NCI-H2196 treated with DMSO at 0.1 percent for 48 hours (cell line): ENCODE measurements around the gene CEP162.
"Not testable (repeated sequence)": the region's sequence is repeated elsewhere in the genome, so short reads cannot be mapped to it uniquely, and the experiment has no call there.

ENCODE experiments used
- DNase-seq: peaks from one replicate; lab custom pipeline; 2025; ENCODE audit not compliant: unreplicated experiment; lab: John Stamatoyannopoulos, UW

CEP162 gene, protein sequence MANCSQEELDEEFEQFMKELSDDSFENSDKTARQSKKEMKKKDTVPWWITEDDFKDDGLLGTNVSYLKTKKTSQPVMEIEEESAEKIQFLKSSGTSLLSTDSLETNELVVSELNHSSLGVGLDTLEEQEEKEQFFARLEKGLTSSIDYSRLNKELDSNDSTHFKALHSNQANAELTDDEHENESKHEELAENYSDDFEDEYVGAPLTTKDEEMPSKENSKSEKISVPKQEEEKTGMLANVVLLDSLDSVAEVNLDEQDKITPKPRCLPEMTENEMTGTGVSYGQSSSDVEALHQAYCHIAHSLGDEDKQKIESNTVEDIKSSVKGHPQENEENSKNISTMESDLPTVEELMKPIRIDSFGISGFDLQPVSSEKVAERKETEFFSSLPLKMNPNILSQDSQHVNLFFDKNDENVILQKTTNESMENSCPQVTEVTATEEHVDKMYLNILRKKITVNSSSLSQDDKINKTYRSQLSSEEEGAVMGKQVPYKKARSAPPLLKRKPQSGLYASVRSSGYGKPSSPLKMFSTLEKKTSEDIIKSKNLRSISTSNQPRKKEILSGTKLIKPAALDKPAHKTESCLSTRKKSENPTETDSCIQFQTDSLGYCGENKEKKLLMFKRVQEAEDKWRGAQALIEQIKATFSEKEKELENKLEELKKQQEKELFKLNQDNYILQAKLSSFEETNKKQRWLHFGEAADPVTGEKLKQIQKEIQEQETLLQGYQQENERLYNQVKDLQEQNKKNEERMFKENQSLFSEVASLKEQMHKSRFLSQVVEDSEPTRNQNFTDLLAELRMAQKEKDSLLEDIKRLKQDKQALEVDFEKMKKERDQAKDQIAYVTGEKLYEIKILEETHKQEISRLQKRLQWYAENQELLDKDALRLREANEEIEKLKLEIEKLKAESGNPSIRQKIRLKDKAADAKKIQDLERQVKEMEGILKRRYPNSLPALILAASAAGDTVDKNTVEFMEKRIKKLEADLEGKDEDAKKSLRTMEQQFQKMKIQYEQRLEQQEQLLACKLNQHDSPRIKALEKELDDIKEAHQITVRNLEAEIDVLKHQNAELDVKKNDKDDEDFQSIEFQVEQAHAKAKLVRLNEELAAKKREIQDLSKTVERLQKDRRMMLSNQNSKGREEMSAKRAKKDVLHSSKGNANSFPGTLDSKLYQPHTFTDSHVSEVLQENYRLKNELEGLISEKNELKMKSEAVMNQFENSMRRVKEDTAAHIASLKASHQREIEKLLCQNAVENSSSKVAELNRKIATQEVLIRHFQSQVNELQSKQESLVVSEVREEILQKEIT (N-terminal part only)

DNA sequence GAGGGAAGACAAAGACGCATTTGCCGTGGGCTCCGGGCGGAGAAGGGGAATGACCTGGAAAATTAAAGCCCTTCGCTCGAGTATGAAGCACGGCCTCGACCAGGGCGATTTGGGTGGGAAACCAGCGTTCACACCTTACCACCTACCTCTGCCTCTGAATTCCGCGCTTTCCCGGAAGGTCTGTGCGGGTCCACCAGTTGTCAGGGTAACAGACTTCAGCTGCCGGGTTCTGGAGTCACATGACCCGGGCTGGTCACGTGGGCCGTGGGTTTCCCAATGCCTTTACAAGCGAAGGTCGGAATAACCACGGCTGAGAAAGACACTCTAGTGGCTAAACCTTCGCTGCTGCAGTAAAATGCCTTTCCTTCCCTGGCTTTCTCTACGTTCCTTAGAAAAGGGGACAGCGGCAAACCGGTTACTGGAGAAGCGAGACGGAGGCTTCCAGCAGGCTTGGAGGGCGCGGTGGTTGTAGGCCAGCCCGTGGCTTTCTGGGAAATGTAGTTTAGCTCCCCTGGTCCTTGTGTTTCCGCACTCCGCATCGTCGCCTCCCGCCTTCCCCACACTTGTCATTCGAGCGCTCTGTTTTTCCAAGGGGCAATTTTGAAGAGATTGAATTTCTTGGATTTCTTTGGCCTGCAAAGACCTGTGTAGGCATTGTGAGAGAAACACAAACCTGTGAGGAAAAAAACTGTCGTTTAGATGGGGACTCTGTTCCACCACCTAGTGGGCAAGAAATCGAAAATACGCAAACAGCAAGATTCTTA lies at the start of gene CEP162:
Gene CEP162, minus strand, starts transcription at position 210 of the 764 bp plus-strand sequence. CDS start 1,250 bp downstream, outside the sequence.
- DNase-seq = peak; percentile 67

DNA sequence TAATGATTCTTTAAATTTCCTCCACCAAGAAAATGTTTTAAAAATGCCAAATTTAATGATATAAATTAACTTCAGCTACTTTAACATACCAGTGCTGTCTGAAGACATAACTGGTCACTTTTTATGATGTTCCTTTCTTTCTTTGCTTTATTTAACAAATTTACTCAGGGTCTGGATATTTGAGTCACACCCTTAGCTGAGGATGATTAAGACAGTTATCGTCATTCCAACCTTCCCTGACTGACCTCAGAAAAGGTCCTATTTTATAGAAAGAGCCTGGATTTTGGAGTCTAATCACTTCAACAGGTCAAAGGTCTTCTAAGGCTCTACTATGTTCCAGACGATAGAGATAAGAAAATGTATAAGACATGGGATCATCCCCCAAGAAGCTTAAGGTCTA lies 47.4 kb upstream of the CEP162 start:
- no peak for DNase-seq

DNA sequence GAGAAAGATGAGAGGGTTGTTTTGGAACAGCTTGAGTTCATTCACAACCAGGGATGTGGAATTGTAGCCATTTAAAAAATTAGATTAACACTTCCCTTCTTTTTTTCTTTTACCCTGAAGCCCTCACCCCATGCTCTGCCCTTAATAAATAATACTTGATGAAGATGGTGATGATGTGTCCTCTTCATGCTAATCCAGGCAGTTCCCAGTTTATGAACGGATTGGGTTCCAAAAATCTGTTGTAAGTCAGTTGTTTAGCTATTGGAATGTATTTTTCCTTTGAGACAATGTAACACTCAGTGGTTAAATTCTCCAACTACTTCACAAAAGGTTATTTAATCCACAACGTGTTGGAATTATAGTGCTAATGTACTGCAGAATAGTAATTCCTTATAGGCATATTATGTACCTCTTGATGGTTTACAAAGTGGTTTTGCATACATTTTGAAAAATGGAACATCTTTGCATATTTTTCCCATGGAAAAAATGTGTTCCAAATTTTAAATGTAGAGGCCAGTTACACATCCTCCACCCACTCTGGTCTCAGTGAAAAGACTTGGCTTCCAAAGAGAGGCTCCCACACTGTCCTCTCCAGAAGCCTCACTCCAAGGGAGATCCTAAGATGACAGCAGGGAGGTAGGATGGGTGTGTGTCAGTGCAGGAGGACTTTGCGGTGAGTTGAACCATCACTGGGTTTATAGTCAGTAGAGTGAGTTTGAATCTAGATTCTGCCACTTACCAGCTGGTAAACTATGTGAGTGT lies 45.8 kb upstream of the CEP162 start:
- no peak for DNase-seq

DNA sequence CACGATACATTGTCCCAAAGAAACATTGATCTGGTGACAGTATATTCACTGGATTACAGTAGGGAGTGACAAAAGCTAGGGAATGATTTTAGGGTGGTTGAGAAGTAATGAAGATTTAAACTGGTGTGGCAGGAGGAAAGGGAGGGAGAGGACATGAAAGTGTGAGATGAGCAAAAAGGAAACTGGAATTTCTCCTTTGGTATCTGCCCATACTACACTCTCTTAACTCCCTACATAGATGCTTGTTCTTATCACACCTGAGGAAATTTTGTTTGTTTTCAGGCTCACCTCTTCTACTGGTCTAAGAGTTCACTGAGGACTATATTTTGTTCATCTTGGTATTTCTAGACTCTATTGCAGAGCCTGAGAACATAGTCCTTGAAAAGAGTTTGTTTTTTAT lies 44.9 kb upstream of the CEP162 start:
- no peak for DNase-seq

DNA sequence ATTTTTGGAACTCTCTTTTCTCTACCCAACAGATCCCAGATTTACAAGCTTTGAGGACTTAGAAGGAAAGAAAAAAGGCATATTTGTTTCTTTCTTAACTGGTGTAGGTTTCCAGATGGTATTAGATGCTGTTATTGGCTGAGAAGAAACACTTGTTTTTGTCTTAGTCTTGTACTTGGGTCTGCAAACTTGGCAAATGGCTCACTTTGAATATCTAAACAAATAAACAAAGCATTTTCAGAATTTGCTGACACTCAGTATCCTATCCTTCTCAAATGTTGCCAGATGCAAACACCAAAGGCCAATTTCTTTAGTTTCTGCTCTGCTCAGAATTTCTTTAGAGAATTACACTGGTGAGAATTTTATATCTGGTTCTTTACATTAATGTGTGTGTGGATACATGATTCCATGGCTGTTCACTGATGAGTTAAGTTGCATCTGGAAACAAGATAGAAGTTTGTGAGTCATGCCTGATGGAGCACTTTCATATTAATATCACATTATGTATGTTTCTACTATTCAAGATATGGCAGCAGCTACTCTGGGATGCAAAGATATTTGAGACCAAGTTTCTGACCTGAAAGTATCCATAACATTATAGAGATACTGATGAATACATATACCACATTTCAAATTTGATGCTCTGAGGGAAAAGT lies 43.7 kb upstream of the CEP162 start:
- no peak for DNase-seq

DNA sequence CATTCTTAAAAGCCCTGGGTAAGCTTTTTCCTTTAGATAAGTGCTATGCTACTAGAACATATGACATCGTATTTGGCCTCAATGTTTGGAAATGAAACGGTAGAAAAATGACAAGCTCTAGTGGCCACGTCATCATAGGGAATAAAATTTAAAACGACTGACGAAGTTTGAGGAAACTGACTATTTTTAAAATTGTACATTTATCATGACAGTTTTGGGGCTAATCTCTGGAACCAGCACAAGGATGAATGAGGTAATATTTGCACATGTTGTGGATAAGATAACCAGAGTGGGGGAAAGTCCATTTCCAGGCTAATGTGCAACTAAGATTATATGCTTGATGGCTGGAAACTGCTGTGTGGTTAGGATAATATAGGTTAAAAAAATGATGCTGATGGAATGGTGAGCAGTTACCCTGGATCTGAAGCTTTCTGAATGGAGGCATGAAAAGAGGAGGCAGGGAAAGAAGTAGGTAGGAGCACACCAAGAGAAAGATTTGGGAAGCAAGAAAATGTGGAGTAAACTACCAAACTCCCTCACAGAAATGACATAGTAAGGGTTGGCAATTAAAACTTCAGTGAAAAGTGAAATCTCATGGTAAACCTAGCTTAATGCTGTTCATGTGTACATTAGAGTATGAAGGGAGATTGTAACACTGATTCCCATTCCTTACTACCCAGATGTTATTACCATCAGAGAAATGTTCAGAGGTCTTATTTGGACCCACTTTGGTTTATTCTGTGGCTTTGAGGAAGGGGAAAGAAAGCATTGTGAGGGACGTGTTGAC lies 42.7 kb upstream of the CEP162 start:
- DNase-seq = no peak

DNA sequence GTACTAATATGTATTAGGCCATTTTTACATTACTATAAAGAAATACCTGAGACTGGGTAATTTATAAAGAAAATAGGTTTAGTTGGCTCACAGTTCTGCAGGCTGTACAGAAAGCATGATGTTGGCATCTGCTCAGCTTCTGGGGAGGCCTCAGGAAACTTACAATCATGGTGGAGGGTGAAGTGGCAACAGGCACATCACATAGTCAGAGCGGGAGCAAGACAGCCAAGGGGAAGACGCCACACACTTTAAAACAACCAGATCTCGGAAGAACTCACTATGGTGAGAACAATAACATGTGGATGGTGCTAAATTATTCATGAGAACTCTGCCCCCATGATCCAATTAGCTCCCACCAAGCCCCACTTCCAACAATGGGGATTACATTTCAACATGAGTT lies 41.3 kb upstream of the CEP162 start:
- no peak for DNase-seq

DNA sequence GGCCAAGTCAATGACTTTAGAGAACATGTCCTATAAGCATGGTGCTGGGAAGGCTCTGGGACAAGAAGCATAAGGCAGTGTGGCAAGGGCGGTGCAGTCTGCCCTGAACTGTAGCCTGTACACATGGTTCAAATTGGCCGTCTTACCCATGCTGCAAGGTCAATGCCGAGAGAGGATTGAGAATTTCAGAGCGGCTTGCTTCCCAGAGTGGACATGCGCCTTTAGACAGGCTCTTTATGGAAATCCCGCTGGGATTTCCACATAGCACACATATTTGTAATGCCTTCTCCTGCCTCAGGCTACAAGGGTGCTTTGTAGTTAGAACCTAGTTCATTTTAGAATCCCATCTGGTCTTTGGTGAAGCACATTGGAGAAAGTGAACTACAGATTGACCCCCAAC lies 36.1 kb upstream of the CEP162 start:
- no peak for DNase-seq

DNA sequence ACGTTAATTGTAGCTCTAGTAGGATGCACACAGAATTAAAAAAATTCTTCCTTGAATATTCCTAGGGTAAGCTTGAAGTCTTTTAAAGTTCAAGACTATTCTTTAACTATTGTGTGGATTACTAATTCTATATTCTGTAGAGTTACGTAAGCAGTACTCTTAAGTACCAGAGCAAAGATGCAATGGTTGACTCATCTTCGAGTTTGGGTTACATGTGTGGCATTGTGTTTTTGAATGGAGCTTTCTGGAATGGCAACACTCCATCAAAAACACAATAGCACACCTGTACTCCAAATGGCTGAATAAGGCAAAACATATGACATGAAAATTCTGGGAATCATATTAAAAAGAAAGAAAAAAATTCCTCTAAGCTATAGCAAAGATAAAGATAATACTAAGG lies 33.5 kb upstream of the CEP162 start:
- DNase-seq = no peak

DNA sequence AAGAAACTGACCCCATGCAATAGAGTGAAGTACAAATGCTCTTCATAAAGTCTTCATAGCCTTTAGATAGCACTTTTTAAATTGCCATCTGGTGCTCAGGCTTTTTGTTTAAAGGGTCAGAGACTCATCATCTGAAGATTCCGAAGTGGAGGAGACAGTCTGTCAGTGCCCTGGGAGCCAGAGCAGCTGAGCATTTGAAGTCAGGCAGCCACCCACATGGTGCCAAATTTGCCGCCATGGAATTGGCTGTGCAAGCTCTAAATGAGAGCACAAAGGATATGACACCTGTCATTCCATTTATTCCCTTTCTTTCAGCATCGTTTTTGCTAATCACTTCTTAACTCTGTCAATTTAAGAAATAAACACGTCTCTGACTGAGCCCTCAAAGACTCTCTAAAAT lies 32.8 kb upstream of the CEP162 start:
- DNase-seq = no peak

DNA sequence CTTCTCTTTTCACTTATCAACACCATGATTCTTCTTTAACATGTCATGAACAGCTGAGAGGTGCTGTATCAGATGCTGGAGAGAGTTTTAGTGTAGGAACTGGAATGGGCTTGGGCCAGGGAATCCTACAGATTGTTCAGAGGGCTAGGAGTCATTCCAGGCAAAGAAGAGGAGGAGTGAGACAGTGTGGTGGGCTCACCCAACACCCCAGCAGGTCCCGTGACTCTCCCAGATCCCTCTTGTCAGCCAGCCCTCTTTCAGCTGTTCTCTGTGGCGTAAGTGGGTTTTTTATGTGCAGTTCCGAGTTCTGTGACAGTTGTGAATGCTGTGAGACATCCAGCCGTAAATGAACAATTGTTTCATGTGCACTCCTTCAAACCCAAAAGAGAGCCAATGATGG lies 31.4 kb upstream of the CEP162 start:
- no peak for DNase-seq

DNA sequence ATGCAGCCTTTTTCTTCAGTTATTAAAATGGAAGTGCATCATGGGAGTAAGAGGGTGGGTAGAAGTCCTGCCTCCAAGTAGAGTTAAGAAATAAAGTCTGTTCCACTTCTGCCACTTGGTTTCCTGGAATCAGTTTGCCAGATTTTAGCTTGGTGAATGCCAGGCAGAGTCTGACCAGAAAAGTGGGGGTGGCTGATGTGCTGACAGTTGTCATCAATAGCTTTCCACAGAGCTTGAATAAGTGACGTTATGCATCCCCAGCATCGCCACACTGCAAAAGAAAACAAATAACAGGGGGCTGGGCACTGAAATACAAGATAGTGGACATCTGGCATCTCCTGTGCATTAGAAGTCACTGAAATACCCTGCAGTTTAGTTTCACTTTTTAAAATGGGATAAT lies 30.8 kb upstream of the CEP162 start:
- no peak for DNase-seq

DNA sequence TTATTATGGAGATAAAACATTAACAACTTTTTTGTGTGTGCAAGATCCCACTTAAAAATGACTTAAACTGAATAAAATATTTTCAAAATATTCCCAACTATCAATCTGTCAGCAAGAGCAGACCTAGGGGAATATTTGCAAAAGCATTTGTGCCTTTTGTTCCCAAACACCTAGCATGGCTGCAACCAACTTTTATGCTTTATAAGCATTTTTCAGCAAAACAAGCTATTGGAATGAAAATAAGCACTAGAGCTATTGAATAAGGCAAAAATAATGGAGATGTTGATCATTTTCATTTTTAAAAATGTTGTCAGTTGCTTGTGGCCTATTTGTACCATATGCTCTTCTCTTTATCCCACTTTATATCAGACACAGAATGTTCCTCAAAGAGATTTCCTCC lies 28.2 kb upstream of the CEP162 start:
- no peak for DNase-seq

DNA sequence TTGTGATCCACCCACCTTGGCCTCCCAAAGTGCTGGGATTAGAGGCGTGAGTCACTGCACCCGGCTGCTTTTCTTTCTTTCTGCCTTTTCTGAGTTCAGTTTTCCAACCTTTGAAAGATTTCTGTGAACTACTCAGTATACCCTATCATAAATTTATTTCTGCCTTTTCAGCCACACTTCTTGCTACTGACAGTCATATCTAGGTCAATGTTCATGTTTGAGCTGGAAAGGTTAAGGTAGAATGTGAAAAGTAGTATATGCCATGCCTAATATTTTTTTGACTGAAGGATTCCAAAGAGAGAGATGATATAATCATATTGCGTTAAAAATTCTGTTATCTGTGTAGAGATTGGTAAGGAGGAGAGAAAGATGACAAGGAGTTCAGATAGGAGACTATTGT lies 25.9 kb upstream of the CEP162 start:
- no peak for DNase-seq

DNA sequence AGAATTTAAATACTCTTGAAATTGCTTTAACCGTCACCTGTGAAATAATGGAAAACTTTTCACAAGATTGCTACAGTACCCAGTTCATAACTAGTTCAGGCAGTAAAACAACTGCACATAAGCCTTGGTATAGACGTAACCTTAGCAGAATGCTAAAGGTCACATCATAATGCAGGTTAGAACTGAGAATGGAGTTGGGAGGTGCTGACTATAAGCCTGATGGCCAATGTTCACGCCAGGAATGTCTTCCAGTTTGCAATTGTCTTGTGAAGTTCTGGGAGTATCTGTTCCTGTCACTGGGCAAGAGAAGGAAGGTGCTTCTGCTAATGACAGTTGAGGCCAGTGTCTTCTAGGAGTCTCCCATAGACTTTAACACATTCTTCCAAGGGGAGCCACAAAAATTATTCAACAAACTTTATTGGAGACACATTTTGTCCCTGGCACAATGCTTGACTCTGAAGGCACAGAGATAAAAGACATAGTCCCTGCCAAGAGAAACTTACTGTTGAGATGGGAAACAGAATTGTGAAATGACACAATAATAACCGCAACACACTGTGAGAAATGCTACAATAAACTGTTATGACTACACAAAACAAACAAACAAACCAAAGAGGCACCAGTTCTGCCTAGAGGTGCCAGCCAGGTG lies 24.6 kb upstream of the CEP162 start:
- DNase-seq = no peak

DNA sequence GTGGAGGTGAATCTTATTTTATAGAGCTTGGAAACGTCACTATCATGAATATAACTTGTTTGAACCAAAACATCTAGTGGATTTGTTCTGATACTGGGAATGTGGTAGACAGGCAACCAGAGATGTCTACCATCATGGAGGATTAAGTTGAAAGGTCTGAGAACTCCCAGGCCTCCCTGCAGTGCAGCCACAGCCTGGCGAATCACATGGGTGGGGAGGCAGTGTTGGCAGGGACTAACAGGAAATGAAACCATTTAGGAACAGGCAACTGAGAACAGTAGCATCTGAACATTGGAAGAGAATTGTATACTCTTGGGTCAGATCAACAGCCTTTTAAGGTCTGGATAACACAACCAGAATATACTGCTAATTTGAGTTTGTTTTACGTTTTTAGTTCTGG lies 22.3 kb upstream of the CEP162 start:
- no peak for DNase-seq

DNA sequence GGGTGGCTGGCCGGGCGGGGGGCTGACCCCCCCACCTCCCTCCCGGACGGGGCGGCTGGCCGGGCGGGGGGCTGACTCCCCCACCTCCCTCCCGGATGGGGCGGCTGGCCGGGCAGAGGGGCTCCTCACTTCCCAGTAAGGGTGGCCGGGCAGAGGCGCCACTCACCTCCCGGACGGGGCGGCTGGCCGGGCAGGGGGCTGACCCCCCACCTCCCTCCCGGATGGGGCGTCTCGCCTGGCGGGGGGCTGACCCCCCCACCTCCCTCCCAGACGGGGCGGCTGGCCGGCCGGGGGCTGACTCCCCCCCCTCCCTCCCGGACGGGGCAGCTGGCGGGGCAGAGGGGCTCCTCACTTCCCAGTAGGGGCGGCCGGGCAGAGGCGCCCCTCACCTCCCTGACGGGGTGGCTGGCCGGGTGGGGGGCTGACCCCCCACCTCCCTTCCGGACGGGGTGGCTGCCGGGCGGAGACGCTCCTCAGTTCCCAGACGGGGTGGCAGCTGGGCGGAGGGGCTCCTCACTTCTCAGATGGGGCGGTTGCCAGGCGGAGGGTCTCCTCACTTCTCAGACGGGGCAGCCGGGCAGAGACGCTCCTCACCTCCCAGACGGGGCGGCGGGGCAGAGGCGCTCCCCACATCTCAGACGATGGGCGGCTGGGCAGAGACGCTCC lies 17.1 kb upstream of the CEP162 start:
- DNase-seq = not testable (repeated sequence)

DNA sequence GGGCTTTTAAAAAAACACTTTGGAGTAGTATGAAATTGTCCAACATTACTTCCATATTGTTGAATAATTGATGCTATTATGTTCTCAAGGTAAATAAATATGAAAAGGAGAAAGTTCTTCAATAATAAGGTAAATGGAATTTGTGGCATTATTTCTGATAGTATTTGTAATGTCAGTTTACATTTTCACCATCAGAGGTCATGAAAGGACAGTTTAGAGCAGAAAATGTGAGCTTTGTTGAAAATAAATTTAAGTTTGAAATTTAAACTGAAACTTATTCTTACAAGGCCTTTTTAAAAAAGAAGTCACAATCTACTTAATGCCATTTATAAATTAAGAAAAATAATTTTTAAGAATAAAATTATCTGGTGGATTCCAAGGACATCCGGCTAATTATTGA lies 15.8 kb upstream of the CEP162 start:
- DNase-seq = no peak
